LNCAP (cell line): ENCODE results near the gene OR6S1.

Source experiments
- TF ChIP-seq, protein P1 (sequence below): fragments of 450-650 bp; IDR thresholded peaks from 2 replicates; pipeline ENCODE4 v1.5.1; 2017; ENCODE audit warnings: mild to moderate bottlenecking

Gene OR6S1

DNA sequence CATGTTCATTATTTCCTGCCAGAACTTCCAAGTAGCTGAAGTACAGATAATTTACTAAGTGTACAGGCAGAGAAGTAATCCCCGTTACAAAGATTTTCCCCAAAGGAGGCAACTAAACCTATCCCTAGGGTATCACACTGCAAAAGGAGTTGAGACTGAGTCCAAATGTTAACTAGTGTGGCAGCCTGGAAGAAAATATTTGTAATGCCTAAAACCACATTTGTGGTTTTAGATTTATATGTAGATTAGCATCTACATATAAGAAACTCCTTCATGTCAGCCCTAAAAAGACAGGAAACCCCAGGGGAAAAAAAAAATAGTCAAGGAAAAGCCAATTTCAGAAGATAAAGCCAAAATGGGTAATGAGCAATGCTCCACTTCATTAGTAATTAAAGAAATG is 48.9 kb downstream of the OR6S1 start:
- TF ChIP-seq, protein P1, sequence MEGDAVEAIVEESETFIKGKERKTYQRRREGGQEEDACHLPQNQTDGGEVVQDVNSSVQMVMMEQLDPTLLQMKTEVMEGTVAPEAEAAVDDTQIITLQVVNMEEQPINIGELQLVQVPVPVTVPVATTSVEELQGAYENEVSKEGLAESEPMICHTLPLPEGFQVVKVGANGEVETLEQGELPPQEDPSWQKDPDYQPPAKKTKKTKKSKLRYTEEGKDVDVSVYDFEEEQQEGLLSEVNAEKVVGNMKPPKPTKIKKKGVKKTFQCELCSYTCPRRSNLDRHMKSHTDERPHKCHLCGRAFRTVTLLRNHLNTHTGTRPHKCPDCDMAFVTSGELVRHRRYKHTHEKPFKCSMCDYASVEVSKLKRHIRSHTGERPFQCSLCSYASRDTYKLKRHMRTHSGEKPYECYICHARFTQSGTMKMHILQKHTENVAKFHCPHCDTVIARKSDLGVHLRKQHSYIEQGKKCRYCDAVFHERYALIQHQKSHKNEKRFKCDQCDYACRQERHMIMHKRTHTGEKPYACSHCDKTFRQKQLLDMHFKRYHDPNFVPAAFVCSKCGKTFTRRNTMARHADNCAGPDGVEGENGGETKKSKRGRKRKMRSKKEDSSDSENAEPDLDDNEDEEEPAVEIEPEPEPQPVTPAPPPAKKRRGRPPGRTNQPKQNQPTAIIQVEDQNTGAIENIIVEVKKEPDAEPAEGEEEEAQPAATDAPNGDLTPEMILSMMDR: no peak

GRCh38 chr14:20591235-20591634 is 50.3 kb downstream of the OR6S1 start, which contains the start of gene RNASE12:
TSS of gene RNASE12 (minus strand) at chr14:20591376. CDS start at chr14:20590723, 653 bp downstream.
- TF ChIP-seq, protein P1: no peak
